Ecto neural progenitor cell (in vitro differentiated cells): ENCODE results near the gene H19.

Source experiments
- DNase-seq: peaks from one replicate; pipeline ENCODE4 v3.0.0-alpha.2; 2018; ENCODE audit warnings: low spot score

H19 gene

DNA sequence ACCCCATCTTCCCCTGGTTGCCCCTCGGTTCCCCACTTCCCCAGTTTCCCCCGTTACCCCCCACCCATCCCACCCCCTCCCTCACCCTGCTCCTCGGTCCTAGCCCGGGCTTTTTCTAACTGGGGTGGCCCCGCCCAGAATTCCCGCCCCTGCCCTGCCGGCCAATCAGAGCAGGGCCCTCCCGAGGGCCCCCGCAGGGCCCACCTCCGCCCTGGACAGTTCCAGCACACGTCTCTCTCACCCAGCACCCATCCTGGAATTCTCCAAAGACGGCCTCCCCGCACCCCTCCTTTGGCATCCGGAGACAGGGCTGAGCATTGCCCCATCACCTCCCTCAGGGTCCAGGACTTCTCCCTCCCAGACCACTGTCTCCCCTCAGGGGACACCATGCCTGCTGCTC, at the start of gene H19:
Gene H19 (minus strand): TSS at position 88 of the 400 bp plus-strand sequence.
- DNase-seq = no peak

DNA sequence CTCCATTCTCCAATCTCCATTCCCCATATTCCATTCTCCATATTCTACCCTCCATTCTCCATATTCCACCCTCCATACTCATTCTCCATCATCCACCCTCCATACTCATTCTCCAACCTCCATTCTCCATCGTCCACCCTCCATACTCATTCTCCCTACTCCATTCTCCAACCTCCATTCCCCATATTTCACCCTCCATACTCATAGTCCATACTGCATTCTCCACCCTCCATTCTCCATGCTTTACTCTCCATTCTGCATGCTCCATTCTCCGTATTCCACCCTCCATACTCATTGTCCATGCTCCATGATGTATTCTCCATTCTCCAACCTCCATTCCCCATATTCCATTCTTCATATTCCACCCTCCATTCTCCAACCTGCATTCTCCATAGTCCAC, 44.3 kb upstream of the H19 start:
- DNase-seq = no peak

GRCh38 chr11:2041153-2041552, 43.5 kb upstream of the H19 start:
- DNase-seq = no peak

DNA sequence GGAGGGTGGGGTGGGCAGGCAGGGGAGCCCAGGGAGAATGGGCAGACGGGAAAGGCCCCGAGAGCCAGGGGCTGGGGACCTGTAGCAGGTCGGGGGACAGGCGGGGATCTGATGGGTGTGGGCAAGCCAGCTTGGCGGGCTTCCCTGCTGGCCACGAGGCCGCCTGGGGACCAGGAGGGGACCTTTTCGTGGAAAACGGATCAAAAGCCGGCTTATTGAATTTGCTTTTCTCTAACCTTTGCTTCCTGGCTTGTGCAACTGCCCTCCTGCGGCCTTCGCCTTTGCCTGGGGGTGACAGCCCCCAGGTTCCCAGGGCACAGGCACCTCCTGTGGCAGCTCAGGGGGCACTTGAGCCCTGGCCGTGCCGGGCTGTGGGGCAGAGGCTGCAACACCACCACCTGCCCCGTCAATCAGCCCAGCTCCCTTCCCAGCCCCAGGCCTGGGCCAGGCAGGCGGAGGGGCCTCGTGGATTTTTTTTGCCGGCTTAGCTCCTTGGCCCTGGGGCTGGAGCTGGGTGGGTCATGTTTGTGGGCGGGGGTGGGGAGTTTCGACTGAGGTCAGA, 41.6 kb upstream of the H19 start:
- no peak for DNase-seq

GRCh38 chr11:2036863-2037486, 39.3 kb upstream of the H19 start:
- DNase-seq = no peak

DNA sequence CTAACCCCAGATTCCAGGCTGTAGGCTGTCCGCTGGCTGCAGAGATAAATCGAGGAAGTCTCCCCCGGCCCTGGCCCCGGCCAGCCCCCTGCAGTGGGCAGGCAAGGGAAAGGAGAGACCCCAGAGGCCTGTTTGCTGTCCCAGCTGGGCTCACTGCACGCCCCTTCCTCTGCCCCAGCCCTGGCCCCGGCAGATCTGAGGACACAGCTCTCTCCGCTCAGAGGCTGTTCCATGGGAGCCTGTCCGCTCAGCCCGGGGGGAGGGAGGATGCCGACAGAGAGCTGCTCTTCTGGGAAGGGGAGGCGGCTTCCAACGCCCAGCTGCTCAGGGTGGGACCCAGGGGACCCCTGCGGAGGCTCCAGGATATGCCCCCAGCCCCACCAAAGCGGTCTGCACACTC, 37.7 kb upstream of the H19 start:
- DNase-seq = no peak

GRCh38 chr11:2031058-2031457, 33.4 kb upstream of the H19 start:
- no peak for DNase-seq

- DNase-seq = no peak
Measured at GRCh38 chr11:2027708-2028107, 30.1 kb upstream of the H19 start.

DNA sequence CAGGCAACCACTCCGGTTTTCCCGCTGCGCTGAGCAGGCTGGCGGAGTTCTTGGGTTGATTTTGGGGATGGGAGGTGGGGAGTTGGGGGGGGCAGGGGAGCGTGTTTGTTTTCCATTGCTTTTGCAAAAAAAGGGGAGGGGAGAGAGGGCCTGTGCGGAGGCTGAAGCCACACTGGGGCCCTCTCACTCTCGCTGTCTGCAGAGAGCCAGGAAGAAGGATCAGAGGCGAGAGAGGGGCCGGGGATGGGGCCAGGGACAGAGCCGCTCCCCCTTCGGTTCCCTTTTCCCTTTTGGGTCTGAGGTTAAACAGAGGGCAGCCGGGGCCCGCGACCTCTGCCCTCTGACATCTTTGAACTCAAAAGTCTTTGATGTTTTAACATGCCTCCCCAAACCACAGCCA, 17.4 kb upstream of the H19 start:
- no peak for DNase-seq

DNA sequence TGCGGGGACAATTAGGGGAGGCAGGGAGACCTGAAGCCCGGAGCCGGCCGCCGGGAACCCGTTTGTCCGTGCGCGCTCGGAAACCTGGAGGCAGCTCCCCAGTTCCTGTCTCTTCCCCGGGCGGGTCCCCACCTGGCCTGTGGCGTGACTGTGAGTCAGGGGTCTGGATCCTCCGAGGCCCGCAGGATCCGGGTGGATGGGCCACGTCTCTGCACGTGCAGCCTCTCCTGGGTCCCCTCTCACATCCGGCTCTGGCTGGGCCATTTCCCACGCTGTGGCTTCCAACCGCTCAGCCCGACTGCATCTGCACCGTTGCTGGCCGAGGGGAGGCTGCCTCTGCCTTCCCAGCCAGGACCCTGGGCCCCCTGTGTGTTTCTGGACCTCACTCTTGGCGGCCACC, 14.8 kb upstream of the H19 start:
- no peak for DNase-seq

DNA sequence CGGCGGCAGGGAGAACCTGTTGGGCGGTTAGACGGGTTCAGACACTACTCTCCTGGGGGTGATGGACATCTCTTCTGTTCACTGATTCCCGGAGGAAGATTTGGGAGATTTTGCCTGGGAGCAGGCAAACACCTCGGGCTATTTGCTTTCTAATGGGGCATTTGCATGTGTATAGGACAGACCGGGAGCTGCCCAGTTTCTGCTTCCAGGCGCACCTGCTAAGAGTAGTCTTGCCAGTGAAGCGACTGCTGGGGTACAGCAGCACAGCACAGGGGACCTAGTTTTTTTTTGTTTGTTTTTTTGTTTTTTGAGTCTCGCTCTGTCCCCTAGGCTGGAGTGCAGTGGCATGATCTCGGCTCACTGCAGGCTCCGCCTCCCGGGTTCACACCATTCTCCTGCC, 6.8 kb upstream of the H19 start:
- DNase-seq = no peak

- no peak for DNase-seq
Measured at GRCh38 chr11:2002807-2003206, 5.2 kb upstream of the H19 start.

DNA sequence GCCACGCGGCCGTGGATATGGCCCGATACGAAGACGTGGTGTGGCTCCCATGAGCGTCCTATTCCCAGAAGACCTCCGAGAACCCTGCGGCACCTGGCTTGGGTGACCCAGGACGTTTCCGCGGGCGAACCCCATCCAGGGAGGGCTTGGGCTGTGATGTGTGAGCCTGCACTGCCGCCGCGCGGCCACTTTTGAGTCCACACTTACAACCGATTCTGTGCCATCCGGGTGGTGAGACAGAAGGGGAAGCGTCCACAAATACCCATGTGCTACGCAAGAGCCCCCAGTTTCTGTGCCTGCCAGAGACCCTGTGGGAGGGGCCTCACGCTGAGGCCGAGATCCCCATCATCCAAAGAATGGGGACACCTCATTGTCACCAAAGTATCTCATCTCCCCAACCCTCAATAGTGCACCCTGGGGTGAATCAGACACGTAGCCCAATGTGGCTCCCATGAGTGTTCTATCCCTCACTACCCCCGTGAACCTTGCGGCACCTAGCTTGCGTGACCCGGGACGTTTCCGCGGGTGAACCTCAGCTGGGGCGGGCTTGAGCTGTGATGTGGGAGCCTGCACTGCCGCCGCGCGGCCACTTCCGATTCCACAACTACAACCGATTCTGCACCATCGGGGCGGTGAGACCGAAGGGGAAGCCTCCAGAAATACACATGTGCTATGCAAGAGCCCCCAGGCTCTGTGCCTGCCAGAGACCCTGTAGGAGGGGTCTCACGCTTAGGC, 4.6 kb upstream of the H19 start:
- no peak for DNase-seq

GRCh38 chr11:1998861-1999260, 1.2 kb upstream of the H19 start:
- no peak for DNase-seq

DNA sequence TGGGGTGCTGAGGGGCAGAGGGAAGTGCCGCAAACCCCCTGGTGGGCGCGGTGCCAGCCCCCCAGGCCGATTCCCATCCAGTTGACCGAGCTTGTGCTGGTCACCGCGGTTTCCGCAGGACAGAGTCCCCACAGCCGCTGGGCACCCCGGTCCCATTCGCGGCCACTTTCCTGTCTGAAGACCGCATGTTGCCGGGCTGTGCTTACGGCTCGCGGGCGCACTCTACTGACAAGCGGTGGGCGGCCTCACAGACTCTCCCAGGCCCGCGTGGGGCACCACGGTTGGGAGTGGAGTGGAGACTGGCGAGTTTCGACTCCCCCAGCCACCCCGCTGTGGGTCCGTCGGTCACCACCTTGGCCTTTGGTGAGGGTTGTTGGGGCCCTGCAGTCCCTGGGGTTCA, 648 bp upstream of the H19 start:
- no peak for DNase-seq

DNA sequence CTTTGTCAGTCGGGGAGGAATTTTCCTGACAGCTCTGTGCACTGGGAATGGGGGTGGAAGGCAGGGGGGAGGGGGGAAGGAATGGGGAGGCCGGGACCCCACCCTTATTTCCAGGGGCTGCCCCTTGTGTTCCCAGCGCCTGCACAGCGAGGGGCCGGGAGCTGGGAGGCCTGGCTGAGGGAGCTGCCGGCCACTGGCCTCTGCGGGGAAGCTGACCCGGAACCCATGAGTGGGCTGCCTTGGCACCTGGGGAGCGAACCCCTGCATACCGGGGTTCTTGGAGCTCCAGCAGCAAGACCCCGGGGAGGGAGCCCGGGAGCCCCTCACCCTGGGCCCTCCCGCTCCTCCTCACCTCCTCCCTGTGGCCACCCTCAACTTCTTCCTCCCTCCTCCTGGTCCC, 3.5 kb downstream of the H19 start:
- no peak for DNase-seq

GRCh38 chr11:1992111-1992510, 5.5 kb downstream of the H19 start:
- DNase-seq = no peak

GRCh38 chr11:1990872-1991578, 6.6 kb downstream of the H19 start:
- DNase-seq = no peak

DNA sequence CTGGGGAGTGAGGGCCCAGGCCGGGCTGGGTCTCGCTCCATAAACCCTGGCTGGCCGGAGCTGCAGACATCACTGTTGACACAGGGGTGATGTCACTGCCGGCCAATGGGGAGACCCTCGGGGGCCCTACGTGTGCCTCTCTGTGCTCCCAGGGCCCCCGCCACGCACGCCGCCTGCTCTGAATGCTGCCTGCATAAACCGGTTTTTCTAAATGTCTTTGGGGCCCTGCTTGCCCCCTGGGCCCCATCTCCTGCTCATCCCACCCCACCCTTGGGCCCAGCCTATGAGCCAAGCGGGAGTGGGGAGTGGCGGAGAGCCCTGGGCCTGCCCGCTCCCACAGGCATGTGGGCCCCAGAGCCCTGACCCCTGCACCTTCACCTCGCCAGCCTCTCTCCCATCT, 7.7 kb downstream of the H19 start:
- DNase-seq = no peak

DNA sequence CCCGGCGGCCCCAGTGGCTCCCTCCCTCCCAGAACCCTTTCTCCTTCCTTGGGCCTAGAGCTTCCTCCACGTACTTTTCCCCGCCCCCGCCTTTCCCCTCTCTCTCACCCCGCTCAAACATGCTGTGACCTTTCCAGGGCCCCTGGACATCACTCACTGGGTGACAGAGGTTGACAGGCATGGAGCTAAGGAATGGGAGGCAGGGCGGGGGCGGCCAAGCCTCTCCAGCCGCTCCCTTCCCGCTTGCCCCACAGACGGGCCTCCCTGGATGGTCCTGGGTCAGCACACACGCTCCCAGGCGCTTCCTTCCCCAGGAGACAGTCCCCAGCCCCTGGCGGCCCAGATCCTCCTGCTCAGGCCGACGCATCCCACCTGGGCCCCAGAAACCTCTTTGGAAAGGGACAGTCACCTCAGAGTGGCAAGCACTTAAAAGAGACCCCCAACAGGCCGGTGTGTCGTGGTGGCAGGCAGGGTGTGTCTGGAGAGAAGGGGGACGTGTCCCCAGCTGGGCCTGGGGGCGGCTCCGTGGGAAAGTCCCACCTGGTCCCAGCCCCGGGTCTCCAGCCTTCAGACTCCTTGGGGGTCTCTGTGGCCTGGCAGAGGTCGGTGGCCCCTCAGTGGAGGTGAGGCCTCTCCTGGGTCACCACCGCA, 8.8 kb downstream of the H19 start:
- DNase-seq = peak; percentile 31

- no peak for DNase-seq
Measured at GRCh38 chr11:1988174-1988573, 9.5 kb downstream of the H19 start.

DNA sequence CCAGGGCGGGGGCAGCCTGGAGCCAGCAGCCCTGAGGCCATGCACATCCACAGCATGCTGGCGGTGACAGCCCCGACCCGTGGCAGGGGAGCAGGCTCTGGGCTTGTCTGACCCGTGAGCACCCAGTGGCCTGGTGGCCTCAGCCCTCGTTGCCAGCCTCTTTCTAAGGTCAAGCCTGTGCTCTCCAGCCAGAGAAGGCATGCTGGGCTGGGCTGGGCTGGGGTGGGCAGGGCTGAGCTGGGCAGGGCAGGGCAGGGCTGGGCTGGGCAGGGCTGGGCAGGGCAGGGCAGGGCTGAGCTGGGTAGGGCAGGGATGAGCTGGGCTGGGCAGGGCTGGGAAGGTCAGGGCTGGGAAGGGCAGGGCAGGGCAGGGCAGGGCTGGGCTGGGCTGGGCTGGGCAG, 10.6 kb downstream of the H19 start:
- no peak for DNase-seq

DNA sequence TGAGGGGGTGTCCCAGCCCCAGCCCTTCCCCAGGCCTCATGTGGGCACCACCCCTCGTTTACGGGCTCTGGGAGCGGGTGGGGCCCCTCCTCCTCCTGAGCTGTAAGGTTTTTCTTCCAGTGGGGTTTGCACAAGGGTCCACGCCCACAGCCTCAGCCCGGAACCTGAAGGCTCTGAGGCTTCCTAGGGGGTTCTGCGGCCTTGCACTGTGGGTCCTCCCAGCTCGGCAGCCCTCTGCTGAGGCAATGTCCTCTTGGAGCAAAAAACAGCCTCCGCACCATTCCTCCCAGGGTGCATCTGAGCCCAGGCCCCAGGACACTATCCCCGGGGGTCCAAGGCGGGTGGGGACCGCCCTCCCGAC, 14.1 kb downstream of the H19 start:
- no peak for DNase-seq
